Kidney (tissue), 14 donors: ENCODE data around the gene ACTN1. TPM values are rescaled to one million over a fixed set of nuclear protein-coding genes. Genes with fewer than 3 reads are reported as not detected.

Experiments used
- DNase-seq, 5 donors: peaks; one replicate each; pipeline ENCODE4 v3.0.0-alpha.2; 2013 to 2020
- FAIRE-seq: peaks from 2 replicates; lab custom pipeline; 2012; peaks lifted over from hg19 to GRCh38; lab: Jason Lieb, UNC
- H3K27ac ChIP-seq, 2 donors: one replicate each; pipeline ENCODE4 v1.7.0; 2013; ENCODE audit warnings: low read depth in 2 of 2, low read length in 2 of 2, inconsistent platforms in 1 of 2
- H3K27me3 ChIP-seq: one replicate; pipeline ENCODE4 v1.7.1; 2013; ENCODE audit warnings: low read length, inconsistent platforms; ENCODE audit not compliant: control insufficient read depth, insufficient read depth
- H3K36me3 ChIP-seq, 3 donors: one replicate each; pipeline versions ENCODE4 v1.7.0 to v1.7.1; 2013; ENCODE audit warnings: low read length in 3 of 3, control low read depth in 1 of 3, inconsistent platforms in 1 of 3; ENCODE audit not compliant: insufficient read depth in 3 of 3, control insufficient read depth in 2 of 3
- H3K4me1 ChIP-seq, 3 donors: one replicate each; pipeline versions ENCODE4 v1.7.0 to v1.7.1; 2013; ENCODE audit warnings: low read length in 3 of 3, inconsistent platforms in 1 of 3, low read depth in 1 of 3; ENCODE audit not compliant: control insufficient read depth in 2 of 3, insufficient read depth in 2 of 3
- H3K4me3 ChIP-seq, 3 donors: one replicate each; pipeline versions ENCODE4 v1.7.0 to v1.8.1; 2013; ENCODE audit warnings: low read length in 3 of 3, control low read depth in 1 of 3, inconsistent platforms in 1 of 3
- H3K9ac ChIP-seq, 3 donors: one replicate each; pipeline versions ENCODE4 v1.7.0 to v1.7.1; 2013; ENCODE audit warnings: low read length in 3 of 3, control low read depth in 1 of 3, inconsistent platforms in 1 of 3
- H3K9me3 ChIP-seq, 3 donors: one replicate each; pipeline versions ENCODE4 v1.7.0 to v1.7.1; 2013; ENCODE audit warnings: low read length in 3 of 3, control low read depth in 1 of 3, inconsistent platforms in 1 of 3; ENCODE audit not compliant: control insufficient read depth in 2 of 3, insufficient read depth in 1 of 3
- CTCF ChIP-seq: IDR thresholded peaks from 3 replicates; pipeline ENCODE4 v1.5.1; 2012; ENCODE audit warnings: mild to moderate bottlenecking, moderate library complexity, borderline replicate concordance; ENCODE audit not compliant: insufficient read depth; ENCODE audit errors: extremely low read depth
- intact Hi-C: fragments of 100-400 bp; cut with DNase I; formaldehyde crosslinking; loops from one replicate; pipeline ENCODE4 v1.11.1; 2022
- polyA plus RNA-seq: library from polyadenylated mRNA; stranded (reverse); fragments of 350-450 nt; fragmentation: Illumina TruSeq; extraction: RNeasy Lipid Tissue Mini Kit (QIAGEN cat#74804); gene quantifications from one replicate; pipeline ENCODE4 v1.2.3, GENCODE V29; 2014; ENCODE audit warnings: low read depth, low replicate concordance; ENCODE audit not compliant: insufficient read depth
- total RNA-seq: library from RNA; stranded (reverse); fragmentation: NEBNext Ultra II Directional; extraction: Animal tissue kit (Norgen Biotek cat#: 25700); gene quantifications from one replicate; pipeline ENCODE4 v1.2.1, GENCODE V29; 2021
- donor health status: control.
- donor health status: control.
- donor health status: control.
- donor health status: control.
- donor health status: control.
- donor health status: DM: yes; HTN: yes; CAD: no.
- donor health status: Normal renal cell carcinoma (clear cell type).

The ACTN1 gene
- total and polyA plus RNA-seq, 2 donors from 2014 or later = 20.1 to 184 TPM

- Histone ChIP-seq H3K9ac (no peak overlapping the region), H3K27ac (no peak overlapping the region), H3K4me3 (no peak overlapping the region), H3K4me1 (no peaks in the 10 kb centered on the region), H3K27me3 (no peaks in the 10 kb centered on the region), H3K9me3 (no peaks in the 10 kb centered on the region), H3K36me3 (no peaks in the 10 kb centered on the region)
- FAIRE-seq (no peak), DNase-seq (no peak)
- peak; percentile 4 for TF ChIP-seq CTCF
- intact Hi-C loops = no loop called here
These were observed 104.4 kb downstream of the ACTN1 start for GRCh38 chr14:68874746-68875155.

DNA sequence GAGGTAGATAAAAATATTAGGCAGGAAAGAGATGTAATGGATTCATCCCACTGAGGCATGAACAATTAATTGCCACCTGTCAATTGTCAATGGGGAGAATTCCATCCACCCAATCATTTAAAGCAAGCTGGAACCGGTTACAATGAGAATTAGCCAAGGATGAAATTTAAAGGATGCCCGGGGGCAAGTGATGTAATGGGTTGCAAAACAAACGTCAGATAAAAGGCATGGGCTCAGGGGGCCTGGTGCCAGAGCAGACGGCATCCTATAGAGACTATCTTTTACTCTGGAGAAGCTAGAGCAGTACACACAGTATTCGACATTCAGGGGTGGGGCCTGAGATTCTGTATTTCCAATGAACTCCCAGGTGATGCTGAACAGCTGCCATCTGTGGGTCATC is 105.7 kb downstream of the ACTN1 start:
- DNase-seq (no peak), FAIRE-seq (no peak)
- TF ChIP-seq CTCF = no peak
- Histone ChIP-seq H3K4me1 (no peaks in the 10 kb centered on the region), H3K9me3 (no peaks in the 10 kb centered on the region), H3K4me3 (no peak overlapping the region), H3K27ac (no peak overlapping the region), H3K27me3 (no peaks in the 10 kb centered on the region), H3K9ac (no peak overlapping the region), H3K36me3 (no peaks in the 10 kb centered on the region)
- intact Hi-C loops = no loop called here

DNA sequence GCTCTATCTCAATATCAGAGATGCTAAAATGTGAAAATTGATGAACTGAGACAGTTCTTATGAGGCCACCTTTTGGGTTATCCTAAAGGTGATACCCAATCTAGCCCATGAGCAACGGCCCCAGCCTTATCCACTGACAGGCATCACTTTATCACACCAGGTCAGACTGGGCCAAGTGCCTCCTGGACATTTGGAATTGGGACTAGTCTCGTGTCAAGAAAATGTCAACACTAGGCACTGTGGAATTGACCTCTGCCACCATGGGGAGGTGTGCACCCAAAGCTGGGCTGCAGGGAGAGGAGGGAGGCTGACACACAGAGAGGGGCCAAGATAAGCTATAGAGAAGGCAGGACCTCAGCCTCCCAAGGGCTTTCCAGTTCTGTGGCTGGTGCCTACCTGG is 107.7 kb downstream of the ACTN1 start:
- intact Hi-C loops = no loop called here
- Histone ChIP-seq H3K27ac (no peak overlapping the region), H3K27me3 (no peaks in the 10 kb centered on the region), H3K4me3 (no peak overlapping the region), H3K9me3 (no peaks in the 10 kb centered on the region), H3K9ac (no peak overlapping the region), H3K36me3 (no peaks in the 10 kb centered on the region), H3K4me1 (no peaks in the 10 kb centered on the region)
- FAIRE-seq = no peak
- no peak for DNase-seq
- no peak for TF ChIP-seq CTCF

- no peaks in the 10 kb centered on the region for H3K4me1 ChIP-seq
- H3K36me3 ChIP-seq = no peaks in the 10 kb centered on the region
- no peak overlapping the region for H3K27ac ChIP-seq
- DNase-seq (no peak), FAIRE-seq (no peak)
- no peak for TF ChIP-seq CTCF
- H3K9ac ChIP-seq = no peak overlapping the region
- no peaks in the 10 kb centered on the region for H3K27me3 ChIP-seq
- H3K4me3 ChIP-seq = no peak overlapping the region
- peaks cover 0 to 8% (median 0%) of the 10 kb centered on the region in 3 donors for H3K9me3 ChIP-seq
- intact Hi-C loops = no loop called here
These were observed 112.0 kb downstream of the ACTN1 start for GRCh38 chr14:68866991-68867533.
